Prostate gland (tissue), 2 donors: ENCODE results near the gene PODXL. TPM values are rescaled to one million over a fixed set of nuclear protein-coding genes. Genes with fewer than 3 reads are reported as not detected.

ENCODE experiments used
- DNase-seq: peaks from one replicate; pipeline ENCODE4 v3.0.0-alpha.2; 2019; ENCODE audit warnings: low spot score
- H3K27ac ChIP-seq, 2 donors: fragments of 200-600 bp; sonication (generic); 2 replicates each; pipeline ENCODE4 v1.5.1; 2017 to 2019
- H3K27me3 ChIP-seq: fragments of 200-600 bp; sonication (generic); replicated peaks from 2 replicates; pipeline ENCODE4 v1.5.1; 2019; ENCODE audit not compliant: insufficient read depth
- H3K36me3 ChIP-seq, 2 donors: fragments of 200-600 bp; sonication (generic); 1 replicate in 1 of 2; 2 replicates in 1 of 2; pipeline versions ENCODE4 v1.5.1 to v1.8.1; 2017 to 2019
- H3K4me1 ChIP-seq: fragments of 200-600 bp; sonication (generic); replicated peaks from 2 replicates; pipeline ENCODE4 v1.5.1; 2019
- H3K4me3 ChIP-seq, 2 donors: fragments of 200-600 bp; sonication (generic); 2 replicates each; pipeline ENCODE4 v1.5.1; 2017 to 2019
- H3K9me3 ChIP-seq: fragments of 200-600 bp; sonication (generic); 2 replicates; pipeline ENCODE4 v1.5.1; 2017
- POLR2A ChIP-seq: fragments of 450-650 bp; IDR thresholded peaks from one replicate; pipeline ENCODE4 v1.6.1; 2016; ENCODE audit warnings: antibody characterized with exemption, mild to moderate bottlenecking
- POLR2AphosphoS5 ChIP-seq: sonication (generic); formaldehyde crosslinking; IDR thresholded peaks from one replicate; pipeline ENCODE4 v1.6.1; 2017; ENCODE audit warnings: antibody characterized with exemption
- WGBS: methylation state at CpG from one replicate; pipeline ENCODE4 v1.1.5; 2018; 5-methylcytosine and 5-hydroxymethylcytosine counted together
- intact Hi-C: fragments of 100-400 bp; cut with DNase I; formaldehyde crosslinking; loops from one replicate; pipeline ENCODE4 v1.14.2; 2022
- total RNA-seq, 2 donors: library from RNA; depleted of rRNA; stranded (reverse); fragments of >200 nt; gene quantifications; one replicate each; pipeline ENCODE4 v1.1.0, GENCODE V29; 2016
- TF ChIP-seq, protein P1 (sequence below), 4 experiments: fragments of 200-600 bp in 2 of 4; fragments of 450-650 bp in 2 of 4; sonication (generic) in 2 of 4; IDR thresholded peaks; 1 replicate in 3 of 4; 2 replicates in 1 of 4; pipeline ENCODE4 v1.5.1; 2016 to 2019; ENCODE audit warnings: antibody characterized with exemption in 4 of 4, mild to moderate bottlenecking in 2 of 4, moderate library complexity in 2 of 4

Gene PODXL
- total RNA-seq, 2 donors from 2014 or later: 17.7 to 19.4 TPM

DNA sequence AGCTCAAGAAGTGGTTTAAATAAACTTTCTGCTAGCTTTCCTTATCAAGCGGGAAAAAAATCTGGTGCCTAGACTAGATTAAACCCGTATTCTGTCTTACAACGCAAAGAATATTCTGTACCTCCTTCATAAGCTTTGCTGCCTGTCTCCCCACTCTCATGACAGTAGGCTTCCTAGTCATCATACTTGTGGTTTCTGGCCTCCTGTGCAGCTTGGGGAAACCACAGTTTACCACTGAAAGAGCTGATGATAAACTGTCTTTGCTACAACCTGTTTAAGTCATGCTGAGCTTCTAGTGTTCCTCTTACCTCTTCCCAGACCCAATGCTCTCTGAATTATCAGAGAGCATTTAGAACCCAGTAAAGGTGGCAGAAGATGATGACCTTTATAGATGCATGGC is 55.0 kb downstream of the PODXL start:
- 78% methylated on average over 3 of the region's 3 CpGs for WGBS
- Histone ChIP-seq H3K4me1 (no peaks in the 10 kb centered on the region), H3K4me3 (no peak overlapping the region), H3K27ac (no peak overlapping the region), H3K36me3 (peaks cover 0 to 3% of the 10 kb centered on the region in 2 donors), H3K27me3 (no peaks in the 10 kb centered on the region), H3K9me3 (no peaks in the 10 kb centered on the region)
- TF ChIP-seq, protein P1, sequence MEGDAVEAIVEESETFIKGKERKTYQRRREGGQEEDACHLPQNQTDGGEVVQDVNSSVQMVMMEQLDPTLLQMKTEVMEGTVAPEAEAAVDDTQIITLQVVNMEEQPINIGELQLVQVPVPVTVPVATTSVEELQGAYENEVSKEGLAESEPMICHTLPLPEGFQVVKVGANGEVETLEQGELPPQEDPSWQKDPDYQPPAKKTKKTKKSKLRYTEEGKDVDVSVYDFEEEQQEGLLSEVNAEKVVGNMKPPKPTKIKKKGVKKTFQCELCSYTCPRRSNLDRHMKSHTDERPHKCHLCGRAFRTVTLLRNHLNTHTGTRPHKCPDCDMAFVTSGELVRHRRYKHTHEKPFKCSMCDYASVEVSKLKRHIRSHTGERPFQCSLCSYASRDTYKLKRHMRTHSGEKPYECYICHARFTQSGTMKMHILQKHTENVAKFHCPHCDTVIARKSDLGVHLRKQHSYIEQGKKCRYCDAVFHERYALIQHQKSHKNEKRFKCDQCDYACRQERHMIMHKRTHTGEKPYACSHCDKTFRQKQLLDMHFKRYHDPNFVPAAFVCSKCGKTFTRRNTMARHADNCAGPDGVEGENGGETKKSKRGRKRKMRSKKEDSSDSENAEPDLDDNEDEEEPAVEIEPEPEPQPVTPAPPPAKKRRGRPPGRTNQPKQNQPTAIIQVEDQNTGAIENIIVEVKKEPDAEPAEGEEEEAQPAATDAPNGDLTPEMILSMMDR (IDR thresholded peaks at IDR 0.05): no peak
- TF ChIP-seq POLR2A (no peak), POLR2AphosphoS5 (no peak)
- DNase-seq: no peak
- intact Hi-C loops: loop anchor here (10.0 kb wide), 1 partner anchor 397 kb away; no protein-coding TSS in a partner anchor

DNA sequence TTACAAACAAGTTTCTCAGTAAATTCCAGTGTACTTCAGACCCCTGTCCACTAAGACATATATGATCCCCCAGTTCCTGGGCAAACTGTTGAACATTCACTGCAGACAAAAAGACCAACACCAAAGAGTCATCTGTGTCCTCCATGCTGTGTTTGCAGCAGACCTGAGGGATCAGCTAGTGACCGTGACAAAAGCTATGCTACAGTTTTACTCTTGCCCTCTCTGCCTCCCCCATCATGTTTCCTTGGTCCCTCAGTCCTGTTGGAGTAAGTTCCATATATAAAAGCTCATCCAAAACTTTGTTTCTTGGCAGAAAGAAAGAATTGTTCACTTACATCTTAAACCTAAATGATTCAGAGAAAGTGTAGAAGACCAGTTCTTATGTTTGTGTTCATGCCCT is 56.1 kb downstream of the PODXL start:
- Histone ChIP-seq H3K36me3 (peaks cover 0 to 3% of the 10 kb centered on the region in 2 donors), H3K4me3 (no peak overlapping the region), H3K9me3 (no peaks in the 10 kb centered on the region), H3K27ac (no peak overlapping the region), H3K4me1 (no peaks in the 10 kb centered on the region), H3K27me3 (no peaks in the 10 kb centered on the region)
- 89% methylated on average over 1 of the region's 1 CpG for WGBS
- no peak for DNase-seq
- no peak for TF ChIP-seq POLR2AphosphoS5
- no peak for TF ChIP-seq POLR2A
- TF ChIP-seq, protein P1 (IDR thresholded peaks at IDR 0.05): no peak
- intact Hi-C loops: loop anchor here (10.0 kb wide), 1 partner anchor 396 kb away; no protein-coding TSS in a partner anchor

DNA sequence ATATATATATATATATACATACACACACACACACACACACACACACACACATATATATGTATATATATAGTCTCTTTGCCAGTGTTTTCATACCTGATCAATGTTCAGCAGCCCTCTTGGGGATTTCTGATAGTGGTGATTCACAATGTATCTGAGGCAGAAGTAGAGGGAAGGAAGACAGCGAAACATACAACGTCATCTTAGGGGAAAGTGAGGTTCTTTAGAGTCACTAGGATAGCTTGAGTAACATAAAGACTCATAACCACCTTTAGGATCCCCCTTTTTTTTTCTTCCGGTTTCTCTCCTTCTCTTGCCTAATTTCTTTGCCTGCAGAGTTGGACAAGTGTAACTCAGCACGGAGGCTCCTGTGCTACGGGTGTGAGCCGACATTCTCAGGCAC is 56.6 kb downstream of the PODXL start:
- no peaks in the 10 kb centered on the region for H3K27me3 ChIP-seq
- H3K4me1 ChIP-seq: no peaks in the 10 kb centered on the region
- no peak for DNase-seq
- H3K4me3 ChIP-seq: no peak overlapping the region
- WGBS: 94% methylated on average over 6 of the region's 6 CpGs
- H3K9me3 ChIP-seq: no peaks in the 10 kb centered on the region
- intact Hi-C loops: loop anchor here (10.0 kb wide), 1 partner anchor 395 kb away; no protein-coding TSS in a partner anchor
- peaks cover 0 to 3% of the 10 kb centered on the region in 2 donors for H3K36me3 ChIP-seq
- TF ChIP-seq POLR2A: no peak
- no peak for TF ChIP-seq POLR2AphosphoS5
- TF ChIP-seq, protein P1 (IDR thresholded peaks at IDR 0.05): no peak
- no peak overlapping the region for H3K27ac ChIP-seq

DNA sequence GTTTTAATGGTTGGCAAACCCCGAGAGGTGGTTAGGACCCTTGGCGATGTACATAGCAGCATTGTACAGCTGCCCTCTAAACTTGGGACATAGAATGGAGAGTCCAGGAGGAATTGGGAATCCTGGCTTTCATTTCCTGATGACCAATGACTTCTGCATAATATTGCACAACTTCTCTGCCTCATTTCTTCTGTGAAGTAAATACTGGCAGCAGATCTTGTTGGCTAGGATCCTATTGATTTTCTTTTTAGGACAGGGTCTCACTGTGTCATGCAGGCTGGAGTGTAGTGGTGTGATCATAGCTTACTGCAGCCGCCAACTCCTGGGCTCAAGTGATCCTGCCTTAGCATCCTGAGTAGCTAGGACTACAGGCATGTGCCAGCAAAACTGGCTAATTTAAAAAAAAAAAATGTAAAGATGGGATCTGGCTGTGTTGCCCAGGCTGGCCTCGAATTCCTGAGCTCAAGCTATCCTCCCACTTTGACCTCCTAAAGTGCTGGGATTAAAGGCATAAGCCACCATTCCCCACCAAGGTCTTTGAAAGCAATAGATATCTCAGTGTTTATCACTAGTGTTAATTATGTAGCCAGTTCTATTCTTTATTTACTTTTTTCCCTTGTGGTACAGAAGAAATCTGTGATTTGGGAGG is 58.1 kb downstream of the PODXL start:
- no peak overlapping the region for H3K4me3 ChIP-seq
- H3K27ac ChIP-seq: no peak overlapping the region
- intact Hi-C loops: no loop called here
- H3K9me3 ChIP-seq: no peaks in the 10 kb centered on the region
- 93% methylated on average over 4 of the region's 4 CpGs for WGBS
- no peaks in the 10 kb centered on the region for H3K27me3 ChIP-seq
- TF ChIP-seq POLR2AphosphoS5: no peak
- no peak for TF ChIP-seq POLR2A
- TF ChIP-seq, protein P1 (IDR thresholded peaks at IDR 0.05): no peak
- no peaks in the 10 kb centered on the region for H3K4me1 ChIP-seq
- no peak for DNase-seq
- peaks cover 0 to 3% of the 10 kb centered on the region in 2 donors for H3K36me3 ChIP-seq

DNA sequence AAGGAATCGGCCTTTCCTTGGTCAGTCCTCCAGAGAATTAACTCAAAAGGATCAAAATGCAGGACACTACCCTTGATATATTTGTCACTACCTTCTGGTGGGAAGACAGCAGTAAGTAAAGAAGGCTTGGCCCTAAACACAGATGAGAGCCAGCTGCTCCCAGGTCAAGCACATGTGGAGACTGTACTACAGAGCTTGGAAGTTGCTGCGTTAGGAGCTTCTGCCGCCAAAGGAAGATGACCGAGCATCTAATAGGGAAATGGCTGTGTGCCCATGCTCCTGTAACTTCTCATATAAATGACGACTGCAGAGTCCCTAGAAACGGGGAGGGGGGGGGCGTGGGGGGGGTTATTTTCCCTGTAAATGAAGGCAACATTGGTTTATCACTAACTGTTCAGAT is 59.0 kb downstream of the PODXL start:
- H3K27ac ChIP-seq: no peak overlapping the region
- 56% methylated on average over 7 of the region's 7 CpGs for WGBS
- TF ChIP-seq, protein P1 (IDR thresholded peaks at IDR 0.05): no peak
- no peak for TF ChIP-seq POLR2AphosphoS5
- TF ChIP-seq POLR2A: no peak

More for the DNA sequence above, 59.0 kb downstream of the PODXL start:
- Histone ChIP-seq H3K9me3 (no peaks in the 10 kb centered on the region), H3K4me1 (no peaks in the 10 kb centered on the region), H3K36me3 (peaks cover 0 to 3% of the 10 kb centered on the region in 2 donors), H3K27me3 (no peaks in the 10 kb centered on the region), H3K4me3 (no peak overlapping the region)
- intact Hi-C loops: no loop called here
- no peak for DNase-seq
